ENCODE data around the gene PARP8.

PARP8 gene

GRCh38 chr5:50887889-50888633 is 221.6 kb downstream of the PARP8 start:
- in situ Hi-C loops (cut with MboI; ENCODE audit: low sequenced_read_pairs), result no loop called here

- in situ Hi-C loops (cut with MboI; ENCODE audit: low sequenced_read_pairs), result no loop called here
Observed at GRCh38 chr5:50888751-50889150, 222.3 kb downstream of the PARP8 start.

GRCh38 chr5:50889790-50890189 is 223.4 kb downstream of the PARP8 start:
- in situ Hi-C loops (cut with MboI; ENCODE audit: low sequenced_read_pairs), result no loop called here
